Measurements from ENCODE around the gene RAB7B. TPM values are rescaled to one million over a fixed set of nuclear protein-coding genes. Genes with fewer than 3 reads are reported as not detected.

RAB7B gene
- total RNA-seq, 1 experiment from 2014 or later = 0.22 TPM

- CTCF ChIA-PET = no interaction called here
- no peaks in the 10 kb centered on the region for H3K79me2 ChIP-seq (ENCODE audit: insufficient read depth, low read length)
Measured at GRCh38 chr1:205930799-205931281, 72.4 kb downstream of the RAB7B start.

More at GRCh38 chr1:205930799-205931281, 72.4 kb downstream of the RAB7B start:
- Histone ChIP-seq H3K9ac (ENCODE audit: low read length) (no peak overlapping the region), H3K9me2 (ENCODE audit: insufficient read depth) (no peaks in the 10 kb centered on the region), H3K4me3 (replicated peaks in 1 of 2; ENCODE audit: low read depth in 1 of 2, low read length in 2 of 2) (no peak overlapping the region), H3K4me1 (ENCODE audit: control insufficient read depth in 1 of 2, insufficient read depth in 2 of 2, low read length in 2 of 2) (peaks cover 0 to 12% of the 10 kb centered on the region in 2 experiments; a peak in 2 of 4 replicates), H4K20me1 (ENCODE audit: insufficient read depth) (no peaks in the 10 kb centered on the region), H3K9me3 (ENCODE audit: control insufficient read depth in 1 of 2, insufficient read depth in 1 of 2, low read depth in 1 of 2, low read length in 2 of 2) (no peaks in the 10 kb centered on the region), H3K27me3 (ENCODE audit: insufficient read depth, low read length) (0 out of 2 replicates have a peak, but pooled peaks cover 3% of the 10 kb centered on the region), H2AFZ (ENCODE audit: low read depth, low read length, poor library complexity, severe bottlenecking) (no peak overlapping the region), H3K4me2 (ENCODE audit: low read length) (no peak overlapping the region), H3K27ac (ENCODE audit: low read depth, low read length) (no peak overlapping the region), H3K36me3 (ENCODE audit: control insufficient read depth in 1 of 2, insufficient read depth in 2 of 2, low read length in 2 of 2) (no peaks in the 10 kb centered on the region)
- no peak for ATAC-seq
- RAD21 ChIA-PET (ENCODE audit: low non-redundant PET in 1 of 2, low total read pairs in 2 of 2, uncharacterized antibody in 2 of 2, unreplicated experiment in 2 of 2) = no interaction called here
- POLR2A ChIA-PET = no interaction called here
- BruUV-seq (replicated peaks) = no TSS peak
- no peak for DNase-seq (ENCODE audit: low read depth, low spot score)
- intact Hi-C loops (cut with micrococcal nuclease) = no loop called here
- TF ChIP-seq ZNF274 (IDR thresholded peaks at IDR 0.05; ENCODE audit: low read depth, low read length) = no peak
- TF ChIP-seq POLR2A (IDR thresholded peaks at IDR 0.05; ENCODE audit: borderline replicate concordance, extremely low read depth, insufficient read depth, insufficient read length) = no peak
- TF ChIP-seq SIN3A (IDR thresholded peaks at IDR 0.05; ENCODE audit: low read depth) = no peak
- TF ChIP-seq MAX (IDR thresholded peaks at IDR 0.05) = no peak
- no peak for TF ChIP-seq POLR2AphosphoS5 (IDR thresholded peaks at IDR 0.05; ENCODE audit: low read depth, low read length)
- no peak for TF ChIP-seq CEBPB (IDR thresholded peaks at IDR 0.05; ENCODE audit: low read depth)
- TF ChIP-seq ELF1 (IDR thresholded peaks at IDR 0.05; ENCODE audit: borderline replicate concordance, low read depth) = no peak
- no peak for TF ChIP-seq ZFX (IDR thresholded peaks at IDR 0.05)
- no peak for TF ChIP-seq EZH2 (IDR thresholded peaks at IDR 0.05)
- no peak for TF ChIP-seq ATF3 (IDR thresholded peaks at IDR 0.05)
- TF ChIP-seq ZBTB33 (IDR thresholded peaks at IDR 0.05; ENCODE audit: extremely low read depth, insufficient replicate concordance, low read length) = no peak
- no peak for TF ChIP-seq CBX3 (IDR thresholded peaks at IDR 0.05; ENCODE audit: low read depth)
- TF ChIP-seq SRF (IDR thresholded peaks at IDR 0.05; ENCODE audit: low read depth) = no peak
- no peak for TF ChIP-seq CTCF (IDR thresholded peaks at IDR 0.05 in 2 of 3, conservative IDR thresholded peaks at IDR 0.05 in 1 of 3; ENCODE audit: borderline replicate concordance in 1 of 3, insufficient read depth in 1 of 3, low read depth in 2 of 3, low read length in 2 of 3)
